K562 (cell line): ENCODE data around the gene AFF1. TPM values are rescaled to one million over a fixed set of nuclear protein-coding genes. Genes with fewer than 3 reads are reported as not detected.
A peak's percentile ranks its signal among the peaks of the same experiment; 100 is the strongest.

Source experiments
- ARNT ChIP-seq, 2 experiments: fragments of 450-650 bp; IDR thresholded peaks; 2 replicates each; pipeline ENCODE4 v1.6.1; 2016; ENCODE audit warnings: mild to moderate bottlenecking in 1 of 2
- CXXC5 ChIP-seq: fragments of 250-450 bp; sonication (Bioruptor Pico); IDR thresholded peaks from 2 replicates; pipeline ENCODE4 v1.8.0; 2022; ENCODE audit warnings: inconsistent platforms, mild to moderate bottlenecking, moderate library complexity
- ETV1 ChIP-seq: fragments of 450-650 bp; conservative IDR thresholded peaks from 2 replicates; pipeline ENCODE4 v1.6.1; 2016; ENCODE audit warnings: missing genetic modification characterization, control low read depth, low read depth, missing compliant biosample characterization
- FUS ChIP-seq: fragments of 200-400 bp; formaldehyde crosslinking; optimal IDR thresholded peaks from 2 replicates; pipeline ENCODE3; 2017; ENCODE audit warnings: low read depth, low read length
- GATA2 ChIP-seq: sonication (generic); formaldehyde crosslinking; IDR thresholded peaks from 2 replicates; pipeline ENCODE4 v1.4.0; 2020; ENCODE audit warnings: mild to moderate bottlenecking, missing genetic modification reagents
- IFI16 ChIP-seq: fragments of 250-450 bp; sonication (Bioruptor Pico); IDR thresholded peaks from 2 replicates; pipeline ENCODE4 v2.1.2; 2022; ENCODE audit warnings: mild to moderate bottlenecking, inconsistent platforms
- NR3C1 ChIP-seq: sonication (generic); formaldehyde crosslinking; IDR thresholded peaks from 2 replicates; pipeline ENCODE4 v1.8.1; 2022; ENCODE audit warnings: missing genetic modification reagents
- POLR2G ChIP-seq: fragments of 200-400 bp; formaldehyde crosslinking; IDR thresholded peaks from 2 replicates; pipeline ENCODE4 v1.6.1; 2017; ENCODE audit warnings: low read depth, mild to moderate bottlenecking, antibody characterized with exemption, low read length, moderate library complexity
- RREB1 ChIP-seq: fragments of 250-450 bp; sonication (Bioruptor Pico); IDR thresholded peaks from 2 replicates; pipeline ENCODE4 v1.4.0; 2020
- SRF ChIP-seq, 2 experiments: fragments of 250-450, 450-650 bp in 1 of 2; sonication (Bioruptor Pico) in 1 of 2; sonication (generic) in 1 of 2; formaldehyde crosslinking; IDR thresholded peaks; 2 replicates each; pipeline versions ENCODE4 v1.5.0 to v1.5.1; 2020 to 2022; ENCODE audit warnings: mild to moderate bottlenecking in 1 of 2, missing genetic modification reagents in 1 of 2
- ZNF224 ChIP-seq: sonication (generic); formaldehyde crosslinking; IDR thresholded peaks from 2 replicates; pipeline ENCODE4 v1.8.0; 2022; ENCODE audit warnings: mild to moderate bottlenecking, missing genetic modification reagents
- ZNF398 ChIP-seq: fragments of 250-450 bp; sonication (Bioruptor Pico); IDR thresholded peaks from 2 replicates; pipeline ENCODE4 v1.8.0; 2021; ENCODE audit warnings: moderate library complexity, mild to moderate bottlenecking, inconsistent platforms
- ZNF76 ChIP-seq: fragments of 250-450 bp; sonication (Bioruptor Pico); IDR thresholded peaks from 2 replicates; pipeline ENCODE4 v1.4.0; 2020; ENCODE audit warnings: mild to moderate bottlenecking, moderate library complexity, borderline replicate concordance
- ZSCAN29 ChIP-seq: fragments of 450-650 bp; IDR thresholded peaks from 2 replicates; pipeline ENCODE4 v1.6.1; 2017
- polyA plus RNA-seq, 8 experiments: library from polyadenylated mRNA; depleted of rRNA in 4 of 8; stranded (reverse) in 5 of 8; unstranded in 3 of 8; fragments of >200 nt; fragmentation: Nextera tagmentation in 2 of 8; fragmentation: Illumina TruSeq in 1 of 8; extraction: Ambion mirVana in 2 of 8; extraction: Trizol in 1 of 8; gene quantifications; 2 replicates each; pipeline versions ENCODE4 v1.2.1 to v1.2.3, GENCODE V29; 2011 to 2014; ENCODE audit warnings: inconsistent platforms in 1 of 8, missing spikeins in 1 of 8
- total RNA-seq, 7 experiments: library from RNA; depleted of rRNA in 6 of 7; stranded (reverse); fragments of >200 nt in 6 of 7; fragmentation: Illumina TruSeq in 2 of 7; extraction: Trizol in 2 of 7; gene quantifications; 2 replicates each; pipeline versions ENCODE4 v1.2.1 to v1.2.3, GENCODE V29; 2011 to 2021; ENCODE audit warnings: low replicate concordance in 1 of 7
- TF ChIP-seq, protein P1 (sequence below), 3 experiments: fragments of 200-800 bp in 1 of 3; sonication (Bioruptor generic) in 1 of 3; sonication (generic) in 1 of 3; formaldehyde crosslinking in 1 of 3; IDR thresholded peaks; 2 replicates each; pipeline versions ENCODE4 v1.6.1 to v1.8.0; 2016 to 2022; ENCODE audit warnings: mild to moderate bottlenecking in 2 of 3, missing compliant biosample characterization in 2 of 3, missing genetic modification characterization in 2 of 3, missing genetic modification reagents in 1 of 3

Gene AFF1
- total and polyA plus RNA-seq, 9 of the 15 experiments (the other 6 are each of a cell fraction or from before 2014, with no cell fraction given): 4.1 to 47.5 (median 17.2) TPM

DNA sequence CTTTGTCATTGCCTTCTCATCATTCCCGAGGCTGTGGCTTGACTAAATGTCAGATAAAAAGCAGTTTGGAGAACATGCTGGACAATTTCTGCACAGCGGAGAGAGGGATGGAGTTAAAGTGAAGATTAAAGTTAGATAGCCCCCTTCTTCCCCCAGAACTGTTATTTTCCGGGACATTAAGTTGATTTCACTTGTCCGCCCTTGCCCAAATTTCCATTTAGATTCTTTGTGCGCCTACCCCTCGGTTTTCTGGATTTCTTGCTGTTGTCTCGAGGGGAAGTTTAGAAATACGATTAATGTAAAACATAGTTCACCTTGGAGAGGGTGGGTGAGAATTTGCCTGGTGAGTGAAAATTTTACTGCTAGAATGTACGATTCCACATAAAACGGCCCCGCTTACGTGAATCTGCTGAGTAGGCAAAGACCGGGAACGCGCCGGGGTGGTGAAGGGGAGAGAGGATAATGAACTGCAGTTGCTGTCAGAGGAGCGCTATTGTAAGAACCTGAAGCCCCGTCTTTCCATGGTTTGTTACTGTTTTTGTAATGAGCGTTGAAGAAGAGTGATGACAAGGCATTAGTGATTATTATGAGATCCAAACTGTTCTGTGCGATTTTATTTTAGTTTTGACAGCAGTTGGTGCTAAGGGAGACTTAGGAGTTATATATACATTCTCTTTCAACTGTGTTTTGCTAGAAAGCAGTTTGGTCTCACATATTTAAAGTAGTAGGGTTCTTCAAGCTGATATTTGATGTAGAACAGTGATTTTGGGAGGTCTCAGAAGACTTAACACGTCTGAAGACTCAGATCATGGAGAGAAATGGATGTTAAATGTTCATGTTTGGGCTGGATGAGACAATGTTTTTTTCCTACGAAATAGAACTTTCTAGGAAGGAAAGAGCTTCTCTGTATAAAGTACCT lies 73.0 kb downstream of the AFF1 start (continued):
- TF ChIP-seq RREB1 (CRISPR knock-in tag) (no peak), ARNT (IDR thresholded peaks at IDR 0.05) (0 out of 4 replicates have a peak, but pooled peaks of 1 of the 2 experiments have one; percentile 7), IFI16 (CRISPR knock-in tag) (no peak), ZNF224 (CRISPR knock-in tag) (no peak), SRF (CRISPR knock-in tag; IDR thresholded peaks at IDR 0.05) (no peak), GATA2 (CRISPR knock-in tag) (peak; percentile 44; the same call in 1 of the 2 replicates), POLR2G (no peak), CXXC5 (CRISPR knock-in tag) (no peak; the same call in 1 of the 2 replicates), ZNF398 (no peak), FUS (no peak), ZSCAN29 (no peak), ETV1 (no peak), NR3C1 (no peak), ZNF76 (CRISPR knock-in tag) (no peak)
- TF ChIP-seq, protein P1, sequence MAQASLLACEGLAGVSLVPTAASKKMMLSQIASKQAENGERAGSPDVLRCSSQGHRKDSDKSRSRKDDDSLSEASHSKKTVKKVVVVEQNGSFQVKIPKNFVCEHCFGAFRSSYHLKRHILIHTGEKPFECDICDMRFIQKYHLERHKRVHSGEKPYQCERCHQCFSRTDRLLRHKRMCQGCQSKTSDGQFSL (CRISPR knock-in tag; IDR thresholded peaks at IDR 0.05): no peak
- TF ChIP-seq, protein P1 (tag; IDR thresholded peaks at IDR 0.05): no peak
